ENCODE data around the gene ALDH3B1.

The ALDH3B1 gene

DNA sequence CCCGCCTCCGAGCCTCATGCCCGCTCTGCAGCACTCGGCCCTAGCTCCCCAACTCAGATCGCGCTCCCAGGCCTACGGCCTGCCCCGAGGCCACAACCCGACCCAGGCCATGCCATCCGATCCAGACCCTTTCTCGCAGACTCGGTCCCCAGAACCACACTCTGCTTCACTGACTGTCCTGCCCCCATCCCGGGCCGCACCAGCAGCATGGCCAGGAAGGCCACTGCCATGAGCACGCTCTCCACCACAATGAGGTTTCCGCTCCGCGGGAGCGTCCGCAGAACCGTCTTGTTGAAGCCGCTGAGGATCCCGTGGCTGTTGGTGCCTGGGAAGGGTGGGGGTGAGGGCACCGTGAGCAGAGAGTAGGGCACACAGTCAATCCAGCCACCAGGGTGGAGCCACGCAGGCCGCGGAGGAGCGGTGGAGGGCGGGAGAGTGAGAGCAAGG, 12.6 kb upstream of the ALDH3B1 start:
- DNase-seq (ENCODE audit: low read depth), result no peak

DNA sequence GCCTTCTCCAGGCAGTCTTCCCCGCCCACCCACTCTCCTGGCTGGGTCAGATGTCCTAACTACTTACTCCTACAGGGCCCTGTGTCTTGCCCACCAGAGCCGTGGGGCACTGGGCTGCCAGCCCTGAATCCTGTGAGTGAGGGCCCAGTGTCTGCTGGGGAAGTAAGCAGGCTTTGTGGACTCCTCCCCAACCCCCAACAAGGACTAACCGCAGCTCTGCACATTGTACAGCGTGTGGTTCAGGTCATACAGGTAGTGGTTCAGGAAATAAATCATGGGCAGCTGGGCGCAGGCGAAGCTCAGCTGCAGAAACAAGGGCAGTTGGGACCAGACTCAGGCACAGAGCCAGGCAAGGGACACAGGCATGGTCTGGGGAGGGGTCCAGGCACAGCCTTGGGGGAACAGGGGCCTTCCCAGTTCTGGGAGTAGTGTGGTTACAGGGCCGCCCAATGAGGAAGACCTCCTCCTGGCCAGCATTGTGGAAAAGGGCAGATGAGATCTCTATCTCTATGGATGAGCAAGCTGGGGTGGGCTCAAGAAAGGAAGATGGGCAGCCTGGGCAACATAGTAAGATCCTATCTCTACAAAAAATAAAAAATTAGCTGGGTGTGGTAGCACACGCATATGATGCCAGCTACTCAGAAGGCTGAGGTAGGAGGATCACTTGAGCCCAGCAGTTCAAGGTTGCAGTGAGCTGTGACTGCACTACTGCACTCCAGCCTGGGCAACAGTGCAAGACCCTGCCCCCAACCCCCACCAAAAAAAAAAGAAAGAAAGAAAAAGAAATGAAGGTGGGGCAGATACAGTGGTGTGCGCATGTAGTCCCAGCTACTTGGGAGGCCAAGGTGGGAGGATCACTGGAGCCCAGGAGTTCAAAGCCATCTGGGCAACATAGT, 11.7 kb upstream of the ALDH3B1 start:
- DNase-seq (ENCODE audit: low read depth), result no peak

DNA sequence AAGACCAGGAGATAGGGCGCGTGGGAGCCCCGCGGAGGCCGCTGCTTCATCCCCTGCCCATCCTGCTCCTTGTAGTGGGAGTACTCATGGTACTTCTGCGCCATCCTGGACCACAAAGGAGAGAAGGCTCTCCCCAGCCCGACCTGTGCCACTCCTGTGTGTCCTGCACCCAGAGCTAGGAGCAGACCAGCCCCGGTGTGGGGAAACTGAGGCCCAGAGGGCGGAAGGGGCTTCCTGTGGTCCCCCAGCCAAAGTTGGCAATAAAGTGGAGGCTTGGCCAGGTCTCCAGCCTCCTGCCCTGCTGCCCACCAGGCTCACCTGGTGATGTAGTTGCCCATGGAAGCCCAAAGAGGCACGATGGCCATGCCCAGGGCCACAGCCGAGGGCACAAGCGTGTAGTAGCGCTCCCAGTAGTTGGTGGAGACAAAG, 10.9 kb upstream of the ALDH3B1 start:
- no peak for DNase-seq (ENCODE audit: low read depth)

DNA sequence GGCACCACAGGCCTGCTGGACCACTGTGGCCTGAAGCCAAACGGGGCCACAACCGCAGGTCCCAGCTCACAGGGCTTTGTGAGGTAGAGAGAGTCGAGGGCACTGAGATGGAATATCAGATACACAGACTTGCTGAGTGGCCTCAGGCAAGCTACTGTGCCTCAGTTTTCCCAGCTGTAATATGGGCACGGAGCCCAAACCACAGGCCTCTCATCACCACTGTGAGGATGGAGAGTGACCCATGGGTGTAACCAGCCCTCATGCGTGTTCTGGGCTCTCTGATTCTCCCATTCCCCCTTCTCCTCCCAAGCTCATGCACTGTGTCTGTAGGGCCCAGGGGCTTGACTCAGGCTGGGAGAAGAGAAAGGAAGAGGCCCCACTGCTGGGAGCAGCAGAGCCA, 10.4 kb upstream of the ALDH3B1 start:
- DNase-seq (ENCODE audit: low read depth), result no peak

DNA sequence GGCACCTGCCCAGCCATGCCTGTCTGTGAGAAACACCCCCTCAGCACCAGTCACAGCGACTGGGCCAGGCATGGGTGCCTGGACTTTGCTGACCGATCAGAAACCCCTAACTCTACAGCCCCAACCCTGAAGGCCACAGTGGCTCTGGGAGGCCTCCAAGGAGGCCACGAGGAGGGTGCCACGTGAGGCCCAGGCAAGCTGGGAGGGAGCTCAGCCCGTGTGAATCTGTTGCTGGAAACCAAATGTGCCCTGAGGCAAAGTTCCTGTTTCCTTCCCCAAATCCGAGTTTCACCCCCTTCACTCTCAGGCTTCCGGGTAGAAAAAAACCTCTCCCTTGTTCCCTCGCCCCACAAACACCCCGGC, 7.6 kb upstream of the ALDH3B1 start:
- DNase-seq (ENCODE audit: low read depth), result no peak

DNA sequence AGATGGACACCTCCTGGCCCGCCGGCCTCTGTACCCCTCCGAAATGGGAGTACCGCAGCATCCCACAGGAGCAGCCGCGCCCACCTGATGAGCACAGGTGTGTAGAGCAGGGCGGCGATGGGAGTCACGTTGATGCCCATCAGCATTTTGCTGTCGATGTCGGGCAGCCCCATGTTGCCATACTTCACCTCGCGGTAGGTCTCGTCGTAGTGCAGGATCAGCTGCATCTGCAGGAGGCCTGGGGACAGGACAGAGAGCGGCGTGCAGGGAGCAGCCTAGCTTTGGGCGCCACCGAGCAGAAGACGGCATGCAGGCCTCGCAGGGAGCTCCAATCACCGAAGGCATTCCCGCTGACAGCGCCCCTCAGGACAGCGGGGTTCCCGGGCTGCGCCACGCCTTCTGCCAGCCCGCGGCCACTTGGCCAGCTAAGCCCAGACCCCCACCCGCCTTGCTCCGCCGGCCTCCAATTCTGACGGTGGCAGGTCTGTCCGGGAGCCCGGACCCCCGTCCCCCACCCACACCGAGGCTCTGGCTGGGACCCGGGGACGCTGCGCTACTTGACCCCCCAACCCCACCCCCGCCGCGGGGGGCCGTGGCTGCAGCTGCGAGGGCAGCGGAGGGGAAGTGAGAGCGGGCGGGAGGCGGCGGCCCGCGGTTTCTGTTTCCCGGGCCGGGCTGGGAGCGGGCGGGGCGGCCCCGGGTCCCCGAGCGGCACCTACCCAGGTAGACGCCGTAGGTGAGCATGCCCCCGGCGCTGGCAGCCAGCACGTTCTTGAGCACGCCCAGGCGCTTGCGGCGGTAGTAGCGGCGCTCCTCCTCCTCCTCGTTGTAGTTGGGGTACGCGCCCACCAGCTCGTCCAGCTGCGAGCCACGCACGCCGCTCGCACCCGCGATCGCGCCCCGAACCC, 6.9 kb upstream of the ALDH3B1 start:
- peak; percentile 35 for DNase-seq (ENCODE audit: low read depth)

DNA sequence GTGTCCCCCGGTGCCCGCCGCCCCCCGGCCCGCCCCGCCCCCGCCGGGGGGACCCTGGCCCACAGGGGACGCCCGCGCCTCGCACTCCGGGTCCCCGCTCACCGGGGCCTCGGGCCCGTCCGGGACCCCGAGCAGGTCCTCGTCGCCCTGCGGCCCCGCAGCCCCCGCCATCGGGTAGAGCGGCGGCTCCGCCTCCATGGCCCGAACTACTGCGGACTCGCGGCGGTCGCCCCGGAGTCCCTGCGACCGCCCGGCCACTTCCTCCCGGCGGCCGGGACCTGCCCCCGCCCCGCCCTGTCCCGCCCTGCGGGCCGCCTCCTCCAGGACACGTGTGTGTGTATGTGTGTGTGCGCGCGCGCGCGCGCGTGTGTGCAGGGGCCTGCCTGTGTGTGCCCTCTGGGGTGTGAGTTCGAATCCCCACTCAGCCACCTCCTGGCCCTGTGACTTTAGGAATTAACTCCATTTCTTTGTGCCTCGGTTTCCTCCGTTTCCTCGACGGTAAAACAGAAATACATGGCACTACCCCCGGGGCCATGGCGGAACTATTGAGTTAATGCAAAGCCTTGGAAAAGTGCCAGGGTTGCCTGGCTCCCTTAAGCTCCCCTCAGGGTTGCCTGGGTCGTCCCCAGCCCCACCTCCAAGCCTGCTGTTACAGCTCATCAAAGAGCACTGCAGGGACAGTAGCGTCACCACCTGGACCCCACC, 6.1 kb upstream of the ALDH3B1 start, which contains the start of gene UNC93B1:
UNC93B1 (minus strand) TSS at position 252 of the 705 bp plus-strand sequence; CDS start at position 198, 54 bp downstream.
- DNase-seq (ENCODE audit: low read depth), result peak; percentile 85

DNA sequence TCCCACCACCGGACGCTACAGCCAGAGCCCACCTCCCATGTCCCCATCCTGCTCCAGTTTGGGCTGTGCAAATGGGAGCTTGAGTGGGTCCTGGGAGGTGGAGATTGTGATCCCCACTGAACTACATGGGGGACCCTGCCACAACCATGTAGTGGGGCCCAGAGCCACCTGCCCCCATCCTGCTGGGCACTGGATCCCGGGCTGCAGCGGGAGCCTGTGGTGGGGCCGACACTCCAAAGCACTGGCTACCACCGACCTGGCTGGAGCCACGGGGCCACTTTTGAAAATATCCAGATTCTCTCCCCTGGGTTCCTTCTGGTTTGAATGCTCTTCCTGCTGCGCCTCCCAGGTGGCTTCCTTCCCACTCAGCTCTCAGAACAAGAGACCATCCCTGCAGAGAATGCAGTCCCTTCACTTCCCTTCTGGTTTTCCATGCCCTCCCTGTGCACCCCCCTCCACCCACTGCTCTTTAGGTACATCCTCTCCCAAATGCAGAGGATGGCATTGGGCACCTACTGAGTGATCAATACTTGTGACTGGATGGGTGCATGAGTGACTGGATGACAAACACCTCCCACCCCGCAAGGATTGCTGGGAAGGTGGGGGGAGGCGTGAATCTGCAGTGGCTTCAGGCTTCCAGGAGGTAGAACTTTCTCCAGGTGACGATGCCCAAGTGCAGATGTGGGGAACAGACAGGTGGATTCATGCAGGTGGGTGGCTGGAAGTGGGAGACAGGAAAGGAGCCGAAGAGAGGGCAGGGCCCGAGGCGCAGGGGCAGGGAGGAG, 5.4 kb upstream of the ALDH3B1 start:
- no peak for DNase-seq (ENCODE audit: low read depth)

DNA sequence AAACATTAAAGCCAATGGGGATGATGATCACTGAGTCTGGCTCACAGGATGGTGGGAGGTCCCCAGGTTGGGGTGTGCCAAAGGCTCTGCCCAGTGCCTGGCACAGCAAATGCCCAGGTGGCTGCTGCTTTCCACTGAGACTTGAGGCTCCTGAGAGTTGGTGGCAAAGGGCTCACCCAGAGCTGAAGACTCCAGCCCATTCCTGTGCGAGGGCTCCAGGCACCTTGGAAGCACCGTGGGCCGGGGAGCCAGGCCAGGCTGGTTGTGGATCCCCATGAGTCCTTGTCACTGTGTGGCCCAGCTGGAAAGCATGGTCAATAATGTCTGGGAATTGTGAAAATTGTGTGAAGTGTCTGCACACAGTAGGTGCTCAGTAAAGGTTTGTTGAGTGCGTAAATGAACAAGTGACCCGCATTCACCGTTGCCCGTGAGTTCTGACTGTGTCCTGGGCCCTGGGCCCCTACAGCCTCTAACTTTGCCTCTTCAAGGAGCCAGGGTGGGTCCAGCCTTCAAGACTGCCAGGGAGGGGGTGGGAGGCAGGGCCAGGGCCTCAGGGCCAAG, 3.4 kb upstream of the ALDH3B1 start:
- no peak for DNase-seq (ENCODE audit: low read depth)

DNA sequence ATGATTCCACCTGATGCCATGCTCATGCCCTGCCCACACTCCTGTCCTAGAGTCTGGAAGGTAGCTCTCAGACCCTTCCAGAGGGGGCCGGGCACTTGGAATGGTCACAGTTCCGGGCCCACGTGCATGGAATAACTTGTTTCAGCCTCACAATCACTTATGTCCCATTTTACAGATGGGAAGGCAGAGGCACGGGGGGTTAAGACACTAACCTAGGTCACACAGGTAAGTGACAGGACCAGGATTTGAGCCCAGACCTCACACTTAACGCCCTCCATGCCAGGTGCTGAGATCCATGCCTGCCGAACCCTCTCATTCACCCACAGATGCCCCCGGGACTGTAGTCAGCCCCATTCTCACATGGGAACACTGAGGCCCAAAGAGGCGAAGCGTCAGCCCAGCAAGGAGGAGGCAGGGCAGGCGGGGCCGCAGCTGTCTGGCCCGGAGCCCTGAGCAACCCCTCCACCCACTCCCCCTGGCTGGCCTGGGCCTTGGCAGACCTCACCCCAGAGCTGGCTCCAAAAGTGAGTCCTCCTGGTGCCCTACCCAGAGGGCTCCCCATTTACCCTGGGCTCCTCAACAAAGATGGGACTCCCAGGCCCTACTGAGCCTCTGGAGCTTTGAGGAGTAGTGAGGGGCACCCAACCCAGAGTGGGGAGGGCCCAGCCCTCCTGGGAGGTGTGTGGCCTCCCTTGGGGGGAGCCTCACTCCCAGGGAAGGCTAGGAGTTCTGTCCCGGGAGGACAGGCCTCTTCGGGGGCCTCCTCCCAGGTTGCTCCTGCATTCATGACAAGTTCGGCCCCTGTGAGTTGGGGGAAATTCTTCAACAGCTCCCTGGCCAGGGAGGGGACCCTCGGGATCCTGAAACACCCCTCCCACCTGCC, 2.4 kb upstream of the ALDH3B1 start:
- DNase-seq (ENCODE audit: low read depth), result no peak

DNA sequence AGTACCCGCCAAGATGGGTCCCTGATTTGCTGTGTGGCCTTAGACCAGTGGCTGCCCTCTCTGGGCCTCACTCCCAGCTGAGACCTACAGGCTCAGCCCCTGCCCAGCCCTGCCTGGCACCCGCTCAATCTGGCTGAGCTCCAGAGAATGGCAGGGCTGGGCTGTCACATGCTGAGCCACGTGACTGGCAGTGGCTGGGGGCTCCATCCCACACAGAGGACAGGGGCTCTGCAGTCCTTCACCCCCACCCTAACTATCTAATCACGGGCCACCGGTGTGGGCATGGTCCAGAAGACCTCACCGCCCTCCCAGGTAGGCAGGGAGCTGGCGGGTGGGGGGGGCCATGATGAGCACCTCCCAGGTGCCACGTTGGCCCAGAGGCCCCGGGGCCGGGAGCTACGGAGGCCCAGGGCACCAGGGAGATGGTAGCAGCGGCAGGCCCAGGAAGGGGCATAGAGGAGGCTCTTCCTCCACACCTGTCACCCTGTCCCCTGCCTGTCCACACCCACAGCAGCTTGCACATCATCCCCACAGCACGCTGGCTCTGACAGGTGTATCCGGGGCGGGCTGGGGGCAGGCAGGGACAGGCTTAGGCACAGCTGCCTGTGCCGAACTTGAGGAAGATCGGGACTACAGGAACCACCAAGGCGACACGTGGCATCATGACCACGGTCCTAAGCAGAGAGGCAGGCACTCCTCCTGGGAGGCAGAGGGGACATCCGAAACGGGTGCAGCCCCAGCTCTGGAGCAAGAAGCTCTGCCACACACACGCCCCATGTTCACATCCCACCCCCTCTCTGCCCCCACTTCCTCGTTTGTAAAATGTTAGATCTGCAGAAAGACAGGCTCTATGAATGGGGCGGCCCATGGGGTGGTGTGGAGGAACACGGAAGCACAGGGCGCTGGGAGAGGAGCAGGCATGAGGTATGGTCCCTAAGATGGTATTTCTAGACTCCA, 1.5 kb upstream of the ALDH3B1 start:
- no peak for DNase-seq (ENCODE audit: low read depth)

DNA sequence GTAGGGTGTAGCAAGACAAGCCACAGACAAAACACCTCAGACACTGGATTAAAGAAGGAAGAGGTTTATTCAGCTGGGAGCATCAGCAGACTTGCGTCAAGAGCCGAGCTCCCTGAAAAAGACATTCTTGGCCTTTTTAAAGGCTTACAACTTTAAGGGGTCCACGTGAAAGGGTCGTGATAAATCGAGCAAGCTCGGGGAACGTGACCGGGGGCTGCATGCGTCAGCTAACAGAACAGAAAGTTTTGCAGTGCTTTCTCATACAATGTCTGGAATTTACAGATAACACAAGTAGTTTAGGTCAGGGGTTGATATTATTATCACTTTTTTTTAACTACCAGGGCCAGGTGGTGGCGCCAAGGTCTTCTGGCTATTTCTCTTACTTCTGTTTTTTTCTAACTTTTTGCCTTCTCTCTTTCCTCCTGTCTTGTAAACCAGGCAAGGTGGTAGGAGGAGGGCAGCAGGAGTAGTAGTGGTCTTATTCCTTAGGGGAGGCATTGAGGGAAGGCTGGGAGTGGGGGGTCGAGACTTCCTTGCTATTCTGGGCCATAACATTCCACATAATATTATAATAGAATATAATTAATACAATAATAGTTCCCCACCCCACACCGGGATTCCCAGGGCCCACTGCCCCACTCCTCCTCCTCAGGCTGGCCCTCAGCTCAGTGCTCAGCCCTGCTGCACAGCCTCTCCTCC, 587 bp upstream of the ALDH3B1 start:
- no peak for DNase-seq (ENCODE audit: low read depth)

DNA sequence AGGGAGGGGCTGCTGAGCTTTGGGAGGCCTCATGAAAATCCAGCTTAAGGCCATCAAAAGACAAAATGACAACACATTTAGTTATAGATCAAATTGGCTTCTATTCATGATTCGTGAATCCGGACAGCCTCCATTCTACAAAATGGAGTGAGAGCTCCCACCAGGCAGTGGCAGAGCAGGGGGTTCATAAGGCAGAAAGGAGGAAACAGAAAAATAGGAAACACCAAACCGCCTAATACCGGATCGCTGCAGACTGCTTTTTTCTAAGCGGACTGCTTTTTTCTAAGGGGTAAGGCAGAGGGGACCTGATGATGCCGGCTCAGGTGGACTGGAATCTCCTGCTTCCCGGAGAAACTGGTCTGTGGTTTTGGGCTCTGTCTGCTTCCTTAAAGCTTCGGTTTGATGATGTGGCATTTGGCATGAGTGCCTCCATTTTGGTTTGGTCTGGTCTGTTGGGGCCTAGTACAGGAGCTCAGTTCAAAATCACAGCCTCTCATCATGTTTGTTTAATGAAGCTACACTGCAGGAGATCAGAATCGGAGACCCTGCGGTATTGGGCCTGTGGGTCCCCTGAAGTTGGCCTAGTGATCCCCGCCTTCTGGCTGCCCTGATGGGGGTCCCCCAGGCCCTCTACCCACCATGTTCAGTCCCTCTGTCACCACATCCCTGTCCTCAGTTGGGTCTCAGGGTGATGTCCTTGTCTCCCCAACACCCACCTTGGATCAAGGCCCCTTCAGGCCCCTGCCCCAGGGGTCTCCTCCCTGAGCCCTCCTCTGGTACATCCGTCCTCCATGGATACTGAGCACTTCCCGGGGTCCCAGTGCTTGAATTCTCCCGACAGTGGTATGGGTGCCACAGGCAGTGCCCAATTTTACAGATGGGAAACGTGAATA, 1.2 kb downstream of the ALDH3B1 start:
- DNase-seq (ENCODE audit: low read depth), result no peak

DNA sequence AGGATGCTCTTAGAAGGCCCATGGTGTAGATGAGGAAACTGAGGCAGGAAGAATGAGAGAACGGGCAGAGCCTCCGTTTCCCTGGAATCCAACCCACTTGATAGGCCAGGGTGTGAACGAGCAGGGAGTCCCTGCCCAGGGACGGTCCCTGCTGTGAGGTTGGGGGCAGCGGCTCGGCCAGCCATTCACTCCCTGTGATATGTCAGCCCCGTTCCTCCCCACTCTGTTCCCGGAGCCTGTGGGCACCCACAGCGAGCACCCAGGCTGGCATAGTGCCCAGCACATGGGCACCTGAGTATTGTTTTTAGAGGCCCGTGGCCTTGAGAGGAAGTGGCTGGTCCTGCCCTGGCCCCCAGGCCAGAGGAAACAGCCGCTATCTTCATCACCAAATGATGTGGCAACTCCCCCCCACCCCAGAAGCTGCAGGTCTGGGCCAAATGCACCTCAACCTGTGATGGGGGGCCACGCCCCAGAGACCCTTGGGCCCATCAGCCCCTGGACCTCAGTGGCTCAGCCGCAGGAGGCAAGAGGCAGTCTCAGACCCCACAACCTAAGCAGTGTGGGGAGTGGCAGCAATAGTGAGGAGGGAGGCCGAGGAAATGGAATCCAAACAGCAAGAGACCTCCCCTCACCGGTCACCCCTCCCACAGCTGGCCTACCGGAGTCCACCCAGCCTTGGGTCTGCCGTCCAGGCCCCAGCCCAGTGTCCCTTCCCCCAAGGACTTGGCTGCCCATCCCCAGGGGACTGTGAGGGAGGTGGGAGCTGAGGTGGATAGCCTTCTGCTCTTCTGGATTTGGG, 2.1 kb downstream of the ALDH3B1 start:
- no peak for DNase-seq (ENCODE audit: low read depth)

DNA sequence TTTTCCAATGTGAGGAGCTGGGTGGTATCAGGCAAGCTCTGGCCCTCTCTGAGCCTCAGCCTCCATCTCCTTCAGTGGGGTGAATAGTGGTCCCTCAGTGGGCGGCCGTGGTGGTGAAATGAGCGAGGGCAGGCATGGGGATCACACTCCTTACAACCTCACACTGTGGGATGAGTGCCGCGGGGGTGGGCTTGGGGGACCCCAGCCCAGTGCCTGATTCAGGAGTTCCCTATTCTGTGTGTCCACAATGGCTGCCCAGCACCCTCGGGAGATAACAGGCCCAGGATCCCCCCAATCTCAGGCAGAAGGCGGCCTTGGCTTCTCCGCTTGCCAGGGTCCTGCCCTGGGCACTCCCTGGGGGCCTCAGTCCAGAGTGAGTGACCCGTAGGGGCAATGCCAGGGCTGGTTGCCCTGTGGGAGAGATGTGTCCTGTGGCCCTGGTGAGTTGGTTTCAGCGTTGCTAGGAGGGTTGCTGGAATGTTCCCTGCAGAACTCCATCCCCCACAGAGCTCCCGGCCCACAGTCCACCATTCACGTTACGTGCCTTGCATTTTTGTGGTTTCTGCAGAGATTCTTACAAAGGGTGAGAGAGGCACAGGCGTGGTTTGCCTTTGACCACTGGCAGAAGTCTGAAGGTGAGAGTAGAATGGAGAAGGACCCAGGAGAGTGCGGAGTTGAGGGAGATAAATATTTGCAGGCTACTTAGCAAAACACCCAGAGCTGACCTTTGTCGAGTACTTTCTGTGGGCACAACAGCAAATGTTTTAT, 2.9 kb downstream of the ALDH3B1 start:
- no peak for DNase-seq (ENCODE audit: low read depth)
